Measurements from ENCODE around the gene KDM5B. TPM values are rescaled to one million over a fixed set of nuclear protein-coding genes. Genes with fewer than 3 reads are reported as not detected.

KDM5B gene
- total RNA-seq, 1 experiment from 2014 or later, result 62.7 TPM

GRCh38 chr1:202708456-202709275 is 99.6 kb downstream of the KDM5B start:
- TF ChIP-seq CTCF (IDR thresholded peaks at IDR 0.05; ENCODE audit: insufficient read depth in 1 of 2, low read depth in 1 of 2, low read length in 1 of 2, severe bottlenecking in 1 of 2, unreplicated experiment in 1 of 2), result no peak
- Mint-ChIP-seq H3K27ac (ENCODE audit: unreplicated experiment) (peak overlapping the region; percentile 42), H3K27me3 (ENCODE audit: insufficient read depth, unreplicated experiment) (peaks cover 28% of the 10 kb centered on the region), H3K9me3 (ENCODE audit: unreplicated experiment) (no peaks in the 10 kb centered on the region), H3K4me3 (ENCODE audit: unreplicated experiment) (peak overlapping the region; percentile 71), H3K4me1 (ENCODE audit: low read depth, unreplicated experiment) (peaks cover 14% of the 10 kb centered on the region), H3K36me3 (ENCODE audit: insufficient read depth, unreplicated experiment) (no peaks in the 10 kb centered on the region)
- intact Hi-C loops (cut with micrococcal nuclease; ENCODE audit: unreplicated experiment), result no loop called here
- Histone ChIP-seq H3K36me3 (ENCODE audit: control insufficient read depth, insufficient read depth, low read length) (no peaks in the 10 kb centered on the region), H3K4me3 (ENCODE audit: low read depth, low read length) (no peak overlapping the region), H3K4me1 (0 out of 2 replicates have a peak, but pooled peaks cover 10% of the 10 kb centered on the region), H3K27me3 (replicated peaks; ENCODE audit: control insufficient read depth, insufficient read depth, low read length) (peaks cover 4% of the 10 kb centered on the region; the same call in 1 of the 2 replicates), H3K9me3 (no peaks in the 10 kb centered on the region)
- no TSS peak for BruUV-seq (replicated peaks)
- POLR2A ChIA-PET, result no interaction called here
- no peak for DNase-seq
- CTCF ChIA-PET, result interaction anchor here (0.6 kb wide), 1 partner anchor 145 kb away, joined by 3 read pairs; no protein-coding TSS in a partner anchor

GRCh38 chr1:202706851-202707250 is 101.4 kb downstream of the KDM5B start:
- H3K27me3 ChIP-seq (replicated peaks; ENCODE audit: control insufficient read depth, insufficient read depth, low read length), result peaks cover 4% of the 10 kb centered on the region; the same call in 1 of the 2 replicates
- intact Hi-C loops (cut with micrococcal nuclease; ENCODE audit: unreplicated experiment), result no loop called here
- no peaks in the 10 kb centered on the region for H3K36me3 ChIP-seq (ENCODE audit: control insufficient read depth, insufficient read depth, low read length)
- ChIA-PET CTCF (no interaction called here), POLR2A (no interaction called here)
- Mint-ChIP-seq H3K27me3 (ENCODE audit: insufficient read depth, unreplicated experiment) (peaks cover 28% of the 10 kb centered on the region), H3K9me3 (ENCODE audit: unreplicated experiment) (no peaks in the 10 kb centered on the region), H3K4me1 (ENCODE audit: low read depth, unreplicated experiment) (peaks cover 8% of the 10 kb centered on the region), H3K36me3 (ENCODE audit: insufficient read depth, unreplicated experiment) (no peaks in the 10 kb centered on the region), H3K27ac (ENCODE audit: unreplicated experiment) (no peak overlapping the region), H3K4me3 (ENCODE audit: unreplicated experiment) (no peak overlapping the region)
- DNase-seq, result no peak
- TF ChIP-seq CTCF (IDR thresholded peaks at IDR 0.05; ENCODE audit: insufficient read depth in 1 of 2, low read depth in 1 of 2, low read length in 1 of 2, severe bottlenecking in 1 of 2, unreplicated experiment in 1 of 2), result no peak
- no peak overlapping the region for H3K4me3 ChIP-seq (ENCODE audit: low read depth, low read length)
- BruUV-seq (replicated peaks), result no TSS peak
- H3K9me3 ChIP-seq, result no peaks in the 10 kb centered on the region
- H3K4me1 ChIP-seq, result 0 out of 2 replicates have a peak, but pooled peaks cover 10% of the 10 kb centered on the region

GRCh38 chr1:202704601-202705000 is 103.6 kb downstream of the KDM5B start:
- no TSS peak for BruUV-seq (replicated peaks)
- no peak overlapping the region for H3K4me3 Mint-ChIP-seq (ENCODE audit: unreplicated experiment)
- no peaks in the 10 kb centered on the region for H3K36me3 Mint-ChIP-seq (ENCODE audit: insufficient read depth, unreplicated experiment)
- intact Hi-C loops (cut with micrococcal nuclease; ENCODE audit: unreplicated experiment), result no loop called here
- Histone ChIP-seq H3K9me3 (no peaks in the 10 kb centered on the region), H3K4me3 (ENCODE audit: low read depth, low read length) (no peak overlapping the region), H3K27me3 (replicated peaks; ENCODE audit: control insufficient read depth, insufficient read depth, low read length) (peaks cover 3% of the 10 kb centered on the region; the same call in 1 of the 2 replicates), H3K4me1 (0 out of 2 replicates have a peak, but pooled peaks cover 1% of the 10 kb centered on the region), H3K36me3 (ENCODE audit: control insufficient read depth, insufficient read depth, low read length) (no peaks in the 10 kb centered on the region)
- H3K27ac Mint-ChIP-seq (ENCODE audit: unreplicated experiment), result no peak overlapping the region
- TF ChIP-seq CTCF (IDR thresholded peaks at IDR 0.05; ENCODE audit: insufficient read depth in 1 of 2, low read depth in 1 of 2, low read length in 1 of 2, severe bottlenecking in 1 of 2, unreplicated experiment in 1 of 2), result no peak
- ChIA-PET POLR2A (no interaction called here), CTCF (no interaction called here)
- H3K4me1 Mint-ChIP-seq (ENCODE audit: low read depth, unreplicated experiment), result peaks cover 8% of the 10 kb centered on the region
- no peak for DNase-seq
- peaks cover 24% of the 10 kb centered on the region for H3K27me3 Mint-ChIP-seq (ENCODE audit: insufficient read depth, unreplicated experiment)
- H3K9me3 Mint-ChIP-seq (ENCODE audit: unreplicated experiment), result no peaks in the 10 kb centered on the region
